ENCODE measurements around the gene UGDH.

Gene UGDH

GRCh38 chr4:39480251-39480650, 47.0 kb downstream of the UGDH start:
- ChIA-PET CTCF (no interaction called here), POLR2A (no interaction called here)
- H3K9me3 ChIP-seq (ENCODE audit: control extremely low read depth in 1 of 5, control insufficient read depth in 4 of 5, insufficient read depth in 2 of 5, low read depth in 1 of 5, low read length in 4 of 5), result peaks cover 0 to 8% (median 2%) of the 10 kb centered on the region in 5 experiments
- no peaks in the 10 kb centered on the region for H3K27me3 ChIP-seq (replicated peaks in 2 of 5; ENCODE audit: control insufficient read depth in 4 of 5, insufficient read depth in 5 of 5, low read length in 4 of 5)
- 98% methylated on average over 27 of the region's 27 CpGs for WGBS (ENCODE audit: insufficient coverage)
- peaks cover 0 to 9% (median 4%) of the 10 kb centered on the region in 4 experiments for H3K36me3 ChIP-seq (ENCODE audit: control insufficient read depth in 4 of 4, insufficient read depth in 4 of 4, low read length in 3 of 4)
- no peaks in the 10 kb centered on the region for H3K4me1 ChIP-seq (ENCODE audit: control extremely low read depth in 1 of 4, control insufficient read depth in 4 of 4, insufficient read depth in 4 of 4, low read length in 3 of 4)
- H3K4me3 ChIP-seq (ENCODE audit: control insufficient read depth in 1 of 7, extremely low read depth in 1 of 7, insufficient read depth in 4 of 7, low read depth in 2 of 7, low read length in 6 of 7), result no peak overlapping the region
- no peak for DNase-seq
- no peak overlapping the region for H3K27ac ChIP-seq (ENCODE audit: insufficient read depth in 1 of 2, low read depth in 1 of 2, low read length in 2 of 2, poor library complexity in 1 of 2, severe bottlenecking in 2 of 2)

- H3K4me3 ChIP-seq (ENCODE audit: control insufficient read depth in 1 of 7, extremely low read depth in 1 of 7, insufficient read depth in 4 of 7, low read depth in 2 of 7, low read length in 6 of 7), result no peak overlapping the region
- no peak for DNase-seq
- H3K4me1 ChIP-seq (ENCODE audit: control extremely low read depth in 1 of 4, control insufficient read depth in 4 of 4, insufficient read depth in 4 of 4, low read length in 3 of 4), result no peaks in the 10 kb centered on the region
- H3K27ac ChIP-seq (ENCODE audit: insufficient read depth in 1 of 2, low read depth in 1 of 2, low read length in 2 of 2, poor library complexity in 1 of 2, severe bottlenecking in 2 of 2), result no peak overlapping the region
- H3K9me3 ChIP-seq (ENCODE audit: control extremely low read depth in 1 of 5, control insufficient read depth in 4 of 5, insufficient read depth in 2 of 5, low read depth in 1 of 5, low read length in 4 of 5), result no peaks in the 10 kb centered on the region
- POLR2A ChIA-PET, result no interaction called here
- WGBS (ENCODE audit: insufficient coverage), result 100% methylated on average over 4 of the region's 5 CpGs
- no peaks in the 10 kb centered on the region for H3K27me3 ChIP-seq (replicated peaks in 2 of 5; ENCODE audit: control insufficient read depth in 4 of 5, insufficient read depth in 5 of 5, low read length in 4 of 5)
- CTCF ChIA-PET, result no interaction called here
- peaks cover 6 to 19% (median 11%) of the 10 kb centered on the region in 4 experiments for H3K36me3 ChIP-seq (ENCODE audit: control insufficient read depth in 4 of 4, insufficient read depth in 4 of 4, low read length in 3 of 4)
These were observed 50.9 kb downstream of the UGDH start for GRCh38 chr4:39476187-39476895.

- WGBS (ENCODE audit: insufficient coverage), result 100% methylated on average over 1 of the region's 3 CpGs
- Histone ChIP-seq H3K4me3 (ENCODE audit: control insufficient read depth in 1 of 7, extremely low read depth in 1 of 7, insufficient read depth in 4 of 7, low read depth in 2 of 7, low read length in 6 of 7) (no peak overlapping the region), H3K36me3 (ENCODE audit: control insufficient read depth in 4 of 4, insufficient read depth in 4 of 4, low read length in 3 of 4) (peaks cover 6 to 23% (median 17%) of the 10 kb centered on the region in 4 experiments), H3K9me3 (ENCODE audit: control extremely low read depth in 1 of 5, control insufficient read depth in 4 of 5, insufficient read depth in 2 of 5, low read depth in 1 of 5, low read length in 4 of 5) (no peaks in the 10 kb centered on the region), H3K27ac (ENCODE audit: insufficient read depth in 1 of 2, low read depth in 1 of 2, low read length in 2 of 2, poor library complexity in 1 of 2, severe bottlenecking in 2 of 2) (no peak overlapping the region), H3K4me1 (ENCODE audit: control extremely low read depth in 1 of 4, control insufficient read depth in 4 of 4, insufficient read depth in 4 of 4, low read length in 3 of 4) (peaks cover 0 to 6% (median 5%) of the 10 kb centered on the region in 4 experiments), H3K27me3 (replicated peaks in 2 of 5; ENCODE audit: control insufficient read depth in 4 of 5, insufficient read depth in 5 of 5, low read length in 4 of 5) (no peaks in the 10 kb centered on the region)
- ChIA-PET CTCF (interaction anchor here (0.7 to 1.1 kb wide), 2 partner anchors 158 to 187 kb away, joined by 3 to 4 read pairs; no protein-coding TSS in a partner anchor), POLR2A (no interaction called here)
- no peak for DNase-seq
These were observed 54.8 kb downstream of the UGDH start for GRCh38 chr4:39472396-39472795.

GRCh38 chr4:39470402-39470801, 56.8 kb downstream of the UGDH start:
- Histone ChIP-seq H3K27me3 (replicated peaks in 2 of 5; ENCODE audit: control insufficient read depth in 4 of 5, insufficient read depth in 5 of 5, low read length in 4 of 5) (no peaks in the 10 kb centered on the region), H3K36me3 (ENCODE audit: control insufficient read depth in 4 of 4, insufficient read depth in 4 of 4, low read length in 3 of 4) (peaks cover 9 to 24% (median 17%) of the 10 kb centered on the region in 4 experiments), H3K9me3 (ENCODE audit: control extremely low read depth in 1 of 5, control insufficient read depth in 4 of 5, insufficient read depth in 2 of 5, low read depth in 1 of 5, low read length in 4 of 5) (no peaks in the 10 kb centered on the region), H3K4me3 (ENCODE audit: control insufficient read depth in 1 of 7, extremely low read depth in 1 of 7, insufficient read depth in 4 of 7, low read depth in 2 of 7, low read length in 6 of 7) (no peak overlapping the region), H3K4me1 (ENCODE audit: control extremely low read depth in 1 of 4, control insufficient read depth in 4 of 4, insufficient read depth in 4 of 4, low read length in 3 of 4) (peaks cover 0 to 6% (median 5%) of the 10 kb centered on the region in 4 experiments), H3K27ac (ENCODE audit: insufficient read depth in 1 of 2, low read depth in 1 of 2, low read length in 2 of 2, poor library complexity in 1 of 2, severe bottlenecking in 2 of 2) (no peak overlapping the region)
- WGBS (ENCODE audit: insufficient coverage), result no CpG with 5 or more reads among the region's 1 CpG
- ChIA-PET CTCF (interaction anchor here (1.0 to 3.6 kb wide), 2 partner anchors 11 to 186 kb away, joined by 4 to 23 read pairs; partner anchors contain the start of genes LIAS and RPL9), POLR2A (no interaction called here)
- DNase-seq, result no peak

- POLR2A ChIA-PET, result interaction anchor here (1.0 kb wide), 1 partner anchor 57 kb away, joined by 4 read pairs; no protein-coding TSS in a partner anchor
- Histone ChIP-seq H3K4me1 (ENCODE audit: control extremely low read depth in 1 of 4, control insufficient read depth in 4 of 4, insufficient read depth in 4 of 4, low read length in 3 of 4) (peaks cover 0 to 6% (median 5%) of the 10 kb centered on the region in 4 experiments), H3K36me3 (ENCODE audit: control insufficient read depth in 4 of 4, insufficient read depth in 4 of 4, low read length in 3 of 4) (peaks cover 12 to 28% (median 23%) of the 10 kb centered on the region in 4 experiments), H3K4me3 (ENCODE audit: control insufficient read depth in 1 of 7, extremely low read depth in 1 of 7, insufficient read depth in 4 of 7, low read depth in 2 of 7, low read length in 6 of 7) (peak overlapping the region in 4 of 7 experiments; percentile 5 to 57 (median 45)), H3K27me3 (replicated peaks in 2 of 5; ENCODE audit: control insufficient read depth in 4 of 5, insufficient read depth in 5 of 5, low read length in 4 of 5) (no peaks in the 10 kb centered on the region), H3K27ac (ENCODE audit: insufficient read depth in 1 of 2, low read depth in 1 of 2, low read length in 2 of 2, poor library complexity in 1 of 2, severe bottlenecking in 2 of 2) (peak overlapping the region; percentile 26 to 46), H3K9me3 (ENCODE audit: control extremely low read depth in 1 of 5, control insufficient read depth in 4 of 5, insufficient read depth in 2 of 5, low read depth in 1 of 5, low read length in 4 of 5) (no peaks in the 10 kb centered on the region)
- 70% methylated on average over 4 of the region's 4 CpGs for WGBS (ENCODE audit: insufficient coverage)
- DNase-seq, result peak; percentile 89 to 92 (median 92)
- CTCF ChIA-PET, result interaction anchor here (0.6 to 3.6 kb wide), 16 partner anchors 10 to 856 kb away, joined by 3 to 23 read pairs (median 4); partner anchors contain the start of genes LIAS and RPL9
These were observed 57.7 kb downstream of the UGDH start for GRCh38 chr4:39469429-39470077.

GRCh38 chr4:39467464-39467863, 59.8 kb downstream of the UGDH start:
- peaks cover 0 to 6% (median 5%) of the 10 kb centered on the region in 4 experiments for H3K4me1 ChIP-seq (ENCODE audit: control extremely low read depth in 1 of 4, control insufficient read depth in 4 of 4, insufficient read depth in 4 of 4, low read length in 3 of 4)
- DNase-seq, result no peak
- ChIA-PET CTCF (no interaction called here), POLR2A (no interaction called here)
- no peak overlapping the region for H3K4me3 ChIP-seq (ENCODE audit: control insufficient read depth in 1 of 7, extremely low read depth in 1 of 7, insufficient read depth in 4 of 7, low read depth in 2 of 7, low read length in 6 of 7)
- no peaks in the 10 kb centered on the region for H3K27me3 ChIP-seq (replicated peaks in 2 of 5; ENCODE audit: control insufficient read depth in 4 of 5, insufficient read depth in 5 of 5, low read length in 4 of 5)
- H3K9me3 ChIP-seq (ENCODE audit: control extremely low read depth in 1 of 5, control insufficient read depth in 4 of 5, insufficient read depth in 2 of 5, low read depth in 1 of 5, low read length in 4 of 5), result no peaks in the 10 kb centered on the region
- H3K36me3 ChIP-seq (ENCODE audit: control insufficient read depth in 4 of 4, insufficient read depth in 4 of 4, low read length in 3 of 4), result peaks cover 10 to 38% (median 28%) of the 10 kb centered on the region in 4 experiments
- WGBS (ENCODE audit: insufficient coverage), result 100% methylated on average over 3 of the region's 4 CpGs
- no peak overlapping the region for H3K27ac ChIP-seq (ENCODE audit: insufficient read depth in 1 of 2, low read depth in 1 of 2, low read length in 2 of 2, poor library complexity in 1 of 2, severe bottlenecking in 2 of 2)

- Histone ChIP-seq H3K27ac (ENCODE audit: insufficient read depth in 1 of 2, low read depth in 1 of 2, low read length in 2 of 2, poor library complexity in 1 of 2, severe bottlenecking in 2 of 2) (no peak overlapping the region), H3K27me3 (replicated peaks in 2 of 5; ENCODE audit: control insufficient read depth in 4 of 5, insufficient read depth in 5 of 5, low read length in 4 of 5) (no peaks in the 10 kb centered on the region), H3K4me1 (ENCODE audit: control extremely low read depth in 1 of 4, control insufficient read depth in 4 of 4, insufficient read depth in 4 of 4, low read length in 3 of 4) (peaks cover 0 to 6% (median 5%) of the 10 kb centered on the region in 4 experiments), H3K4me3 (ENCODE audit: control insufficient read depth in 1 of 7, extremely low read depth in 1 of 7, insufficient read depth in 4 of 7, low read depth in 2 of 7, low read length in 6 of 7) (no peak overlapping the region), H3K9me3 (ENCODE audit: control extremely low read depth in 1 of 5, control insufficient read depth in 4 of 5, insufficient read depth in 2 of 5, low read depth in 1 of 5, low read length in 4 of 5) (no peaks in the 10 kb centered on the region), H3K36me3 (ENCODE audit: control insufficient read depth in 4 of 4, insufficient read depth in 4 of 4, low read length in 3 of 4) (peaks cover 7 to 33% (median 26%) of the 10 kb centered on the region in 4 experiments)
- CTCF ChIA-PET, result interaction anchor here (0.6 to 1.6 kb wide), 2 partner anchors 9 to 308 kb away, joined by 3 to 4 read pairs; no protein-coding TSS in a partner anchor
- POLR2A ChIA-PET, result no interaction called here
- DNase-seq, result no peak
- WGBS (ENCODE audit: insufficient coverage), result no CpG with 5 or more reads among the region's 4 CpGs
These were observed 60.5 kb downstream of the UGDH start for GRCh38 chr4:39466747-39467146.

Measured in common myeloid progenitor, CD34-positive (primary cell).